ENCODE measurements around the gene KSR2. TPM values are rescaled to one million over a fixed set of nuclear protein-coding genes. Genes with fewer than 3 reads are reported as not detected.

Gene KSR2
- total and polyA plus RNA-seq, 2 of the 13 experiments (the other 11 are each of a cell fraction or from before 2014, with no cell fraction given): 0.02 TPM; not detected in 1

GRCh38 chr12:117809509-117809908, 159.3 kb downstream of the KSR2 start:
- FAIRE-seq: no peak
- no peaks in the 10 kb centered on the region for H4K20me1 ChIP-seq (ENCODE audit: insufficient read depth, low read length)
- no peak for DNase-seq (ENCODE audit: low spot score)
- H3K4me1 ChIP-seq (ENCODE audit: insufficient read depth, low read length): no peaks in the 10 kb centered on the region
- no peak overlapping the region for H3K4me3 ChIP-seq (replicated peaks in 1 of 3; ENCODE audit: insufficient read depth in 1 of 3, low read depth in 2 of 3, low read length in 3 of 3)
- H3K36me3 ChIP-seq (replicated peaks in 1 of 2; ENCODE audit: control insufficient read depth in 1 of 2, insufficient read depth in 2 of 2, low read length in 2 of 2): no peaks in the 10 kb centered on the region
- no peak overlapping the region for H2AFZ ChIP-seq (ENCODE audit: low read length)
- H3K27ac ChIP-seq (ENCODE audit: extremely low read length, insufficient read depth, low read length): no peak overlapping the region
- no peaks in the 10 kb centered on the region for H3K9me3 ChIP-seq (ENCODE audit: low read length)
- H3K79me2 ChIP-seq (ENCODE audit: insufficient read depth, low read length): no peaks in the 10 kb centered on the region
- ChIA-PET POLR2A (no interaction called here), CTCF (ENCODE audit: low intra/inter-chr PET ratio, low total read pairs) (no interaction called here)
- H3K27me3 ChIP-seq (ENCODE audit: control insufficient read depth in 1 of 2, insufficient read depth in 2 of 2, low read length in 2 of 2): peaks cover 0 to 52% of the 10 kb centered on the region in 2 experiments; a peak in 3 of 5 replicates
- BruUV-seq (replicated peaks): no TSS peak
- H3K4me2 ChIP-seq (ENCODE audit: low read depth, low read length): no peak overlapping the region
- WGBS (ENCODE audit: low lambda C conversion rate): 19% methylated on average over 3 of the region's 3 CpGs
- ATAC-seq: no peak
- intact Hi-C loops (cut with micrococcal nuclease; ENCODE audit: unreplicated experiment): no loop called here
- in situ Hi-C loops (cut with HindIII; ENCODE audit: extremely low pct_ligation_motif_present, low pct_unique_long_range_greater_than_20kb): no loop called here
- no peak overlapping the region for H3K9ac ChIP-seq (ENCODE audit: insufficient read depth, low read depth, low read length)
- no peak for TF ChIP-seq RAD21 (CRISPR knock-in tag; IDR thresholded peaks at IDR 0.05)
- TF ChIP-seq ZHX2 (IDR thresholded peaks at IDR 0.05; ENCODE audit: low read depth): no peak
- no peak for TF ChIP-seq ZHX2 (CRISPR knock-in tag; IDR thresholded peaks at IDR 0.05; ENCODE audit: borderline replicate concordance)
- no peak for TF ChIP-seq SATB2 (CRISPR knock-in tag; IDR thresholded peaks at IDR 0.05)
- TF ChIP-seq ZBTB43 (CRISPR knock-in tag; conservative IDR thresholded peaks at IDR 0.05): no peak
- no peak for TF ChIP-seq AHDC1 (CRISPR knock-in tag; IDR thresholded peaks at IDR 0.05; ENCODE audit: borderline replicate concordance)
- TF ChIP-seq, protein P1, sequence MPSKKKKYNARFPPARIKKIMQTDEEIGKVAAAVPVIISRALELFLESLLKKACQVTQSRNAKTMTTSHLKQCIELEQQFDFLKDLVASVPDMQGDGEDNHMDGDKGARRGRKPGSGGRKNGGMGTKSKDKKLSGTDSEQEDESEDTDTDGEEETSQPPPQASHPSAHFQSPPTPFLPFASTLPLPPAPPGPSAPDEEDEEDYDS (CRISPR knock-in tag; IDR thresholded peaks at IDR 0.05): no peak
- no peak for TF ChIP-seq ZGPAT (CRISPR knock-in tag; IDR thresholded peaks at IDR 0.05)
- TF ChIP-seq TBX2 (CRISPR knock-in tag; IDR thresholded peaks at IDR 0.05; ENCODE audit: borderline replicate concordance): no peak
- no peak for TF ChIP-seq ELF4 (CRISPR knock-in tag; IDR thresholded peaks at IDR 0.05; ENCODE audit: borderline replicate concordance)

All from HepG2 (cell line).